IgD-negative memory B cell (primary cell): ENCODE results near the gene UTP15. TPM values are rescaled to one million over a fixed set of nuclear protein-coding genes. Genes with fewer than 3 reads are reported as not detected.

ENCODE experiments used
- H3K27ac Mint-ChIP-seq, 3 donors: one replicate each; pipeline ENCODE4 v1.8.0; 2020 to 2022; ENCODE audit warnings: mild to moderate bottlenecking in 3 of 3, mixed read lengths in 3 of 3, moderate library complexity in 1 of 3
- H3K27me3 Mint-ChIP-seq: one replicate; pipeline ENCODE4 v1.8.0; 2021; ENCODE audit warnings: mixed read lengths
- H3K36me3 Mint-ChIP-seq: one replicate; pipeline ENCODE4 v1.8.0; 2020; ENCODE audit warnings: mild to moderate bottlenecking, mixed read lengths
- H3K4me1 Mint-ChIP-seq, 3 donors: one replicate each; pipeline ENCODE4 v1.8.0; 2020 to 2022; ENCODE audit warnings: mixed read lengths in 3 of 3, mild to moderate bottlenecking in 1 of 3
- H3K4me3 Mint-ChIP-seq, 4 donors: one replicate each; pipeline ENCODE4 v1.8.0; 2020 to 2022; ENCODE audit warnings: mild to moderate bottlenecking in 4 of 4, mixed read lengths in 4 of 4, moderate library complexity in 3 of 4
- H3K9me3 Mint-ChIP-seq, 3 donors: one replicate each; pipeline ENCODE4 v1.8.0; 2020 to 2021; ENCODE audit warnings: mixed read lengths in 3 of 3, mild to moderate bottlenecking in 1 of 3
- polyA plus RNA-seq: library from polyadenylated mRNA; unstranded; fragments of 300-500 nt; fragmentation: Illumina TruSeq; gene quantifications from one replicate; pipeline ENCODE4 v1.2.3, GENCODE V29; 2021

Gene UTP15
- polyA plus RNA-seq, 1 donor from 2014 or later: 11.0 TPM

GRCh38 chr5:73544429-73545402 is 20.8 kb upstream of the UTP15 start:
- no peak overlapping the region for H3K27ac Mint-ChIP-seq

GRCh38 chr5:73545403-73545779 is 20.2 kb upstream of the UTP15 start:
- H3K9me3 Mint-ChIP-seq: no peaks in the 10 kb centered on the region
- H3K27me3 Mint-ChIP-seq: no peaks in the 10 kb centered on the region
- H3K4me1 Mint-ChIP-seq: no peaks in the 10 kb centered on the region
- H3K36me3 Mint-ChIP-seq: no peaks in the 10 kb centered on the region
- H3K27ac Mint-ChIP-seq: no peak overlapping the region
- H3K4me3 Mint-ChIP-seq: no peak overlapping the region

More at GRCh38 chr5:73544429-73545402, 20.8 kb upstream of the UTP15 start:
- Mint-ChIP-seq H3K27me3 (no peaks in the 10 kb centered on the region), H3K4me3 (no peak overlapping the region), H3K4me1 (no peaks in the 10 kb centered on the region), H3K36me3 (no peaks in the 10 kb centered on the region), H3K9me3 (no peaks in the 10 kb centered on the region)

GRCh38 chr5:73550016-73550415 is 15.5 kb upstream of the UTP15 start:
- Mint-ChIP-seq H3K36me3 (no peaks in the 10 kb centered on the region), H3K9me3 (no peaks in the 10 kb centered on the region), H3K4me1 (no peaks in the 10 kb centered on the region), H3K27me3 (no peaks in the 10 kb centered on the region), H3K4me3 (no peak overlapping the region), H3K27ac (no peak overlapping the region)

GRCh38 chr5:73552642-73553041 is 12.9 kb upstream of the UTP15 start:
- H3K4me3 Mint-ChIP-seq: no peak overlapping the region

GRCh38 chr5:73558950-73559349 is 6.6 kb upstream of the UTP15 start:
- H3K4me3 Mint-ChIP-seq: no peak overlapping the region
- H3K36me3 Mint-ChIP-seq: peaks cover 7% of the 10 kb centered on the region
- no peaks in the 10 kb centered on the region for H3K9me3 Mint-ChIP-seq
- no peaks in the 10 kb centered on the region for H3K27me3 Mint-ChIP-seq
- H3K4me1 Mint-ChIP-seq: peaks cover 7 to 12% (median 12%) of the 10 kb centered on the region in 3 donors
- H3K27ac Mint-ChIP-seq: no peak overlapping the region

More at GRCh38 chr5:73552642-73553041, 12.9 kb upstream of the UTP15 start:
- H3K9me3 Mint-ChIP-seq: no peaks in the 10 kb centered on the region
- no peak overlapping the region for H3K27ac Mint-ChIP-seq
- H3K27me3 Mint-ChIP-seq: no peaks in the 10 kb centered on the region
- H3K36me3 Mint-ChIP-seq: no peaks in the 10 kb centered on the region
- H3K4me1 Mint-ChIP-seq: no peaks in the 10 kb centered on the region

- no peaks in the 10 kb centered on the region for H3K27me3 Mint-ChIP-seq
- peaks cover 21 to 37% (median 30%) of the 10 kb centered on the region in 3 donors for H3K4me1 Mint-ChIP-seq
- H3K9me3 Mint-ChIP-seq: no peaks in the 10 kb centered on the region
- peak overlapping the region; percentile 92 to 99 (median 98) for H3K4me3 Mint-ChIP-seq
- peak overlapping the region; percentile 99 to 100 (median 99) for H3K27ac Mint-ChIP-seq
- H3K36me3 Mint-ChIP-seq: peaks cover 11% of the 10 kb centered on the region
Measured at GRCh38 chr5:73564018-73564417, 1.5 kb upstream of the UTP15 start.

- no peaks in the 10 kb centered on the region for H3K9me3 Mint-ChIP-seq
- peaks cover 21 to 37% (median 30%) of the 10 kb centered on the region in 3 donors for H3K4me1 Mint-ChIP-seq
- H3K36me3 Mint-ChIP-seq: peaks cover 11% of the 10 kb centered on the region
- peak overlapping the region; percentile 99 to 100 (median 99) for H3K27ac Mint-ChIP-seq
- peak overlapping the region; percentile 92 to 99 (median 98) for H3K4me3 Mint-ChIP-seq
- no peaks in the 10 kb centered on the region for H3K27me3 Mint-ChIP-seq
Measured at GRCh38 chr5:73564675-73565074, 868 bp upstream of the UTP15 start.

GRCh38 chr5:73565969-73566547 is 515 bp downstream of the UTP15 start:
- H3K27me3 Mint-ChIP-seq: no peaks in the 10 kb centered on the region
- peak overlapping the region; percentile 92 to 99 (median 98) for H3K4me3 Mint-ChIP-seq
- peaks cover 21 to 34% (median 28%) of the 10 kb centered on the region in 3 donors for H3K4me1 Mint-ChIP-seq
- peaks cover 11% of the 10 kb centered on the region for H3K36me3 Mint-ChIP-seq
- H3K27ac Mint-ChIP-seq: peak overlapping the region; percentile 99 to 100 (median 99)
- H3K9me3 Mint-ChIP-seq: no peaks in the 10 kb centered on the region

- Mint-ChIP-seq H3K27me3 (no peaks in the 10 kb centered on the region), H3K27ac (no peak overlapping the region), H3K4me1 (no peaks in the 10 kb centered on the region), H3K9me3 (no peaks in the 10 kb centered on the region), H3K36me3 (peaks cover 13% of the 10 kb centered on the region), H3K4me3 (no peak overlapping the region)
Measured at GRCh38 chr5:73582285-73583145, 17.0 kb downstream of the UTP15 start.

GRCh38 chr5:73587923-73588322 is 22.4 kb downstream of the UTP15 start:
- no peaks in the 10 kb centered on the region for H3K9me3 Mint-ChIP-seq
- no peak overlapping the region for H3K27ac Mint-ChIP-seq
- no peaks in the 10 kb centered on the region for H3K27me3 Mint-ChIP-seq
- no peak overlapping the region for H3K4me3 Mint-ChIP-seq
- no peaks in the 10 kb centered on the region for H3K4me1 Mint-ChIP-seq
- no peaks in the 10 kb centered on the region for H3K36me3 Mint-ChIP-seq

- Mint-ChIP-seq H3K36me3 (no peaks in the 10 kb centered on the region), H3K4me3 (no peak overlapping the region), H3K27me3 (no peaks in the 10 kb centered on the region), H3K27ac (no peak overlapping the region), H3K4me1 (no peaks in the 10 kb centered on the region), H3K9me3 (no peaks in the 10 kb centered on the region)
Measured at GRCh38 chr5:73591102-73591695, 25.7 kb downstream of the UTP15 start.

- H3K4me3 Mint-ChIP-seq: no peak overlapping the region
- H3K36me3 Mint-ChIP-seq: no peaks in the 10 kb centered on the region
- H3K9me3 Mint-ChIP-seq: no peaks in the 10 kb centered on the region
Measured at GRCh38 chr5:73591698-73592501, 26.4 kb downstream of the UTP15 start.

GRCh38 chr5:73592551-73592950 is 27.0 kb downstream of the UTP15 start:
- Mint-ChIP-seq H3K4me1 (no peaks in the 10 kb centered on the region), H3K4me3 (no peak overlapping the region), H3K27me3 (no peaks in the 10 kb centered on the region), H3K9me3 (no peaks in the 10 kb centered on the region), H3K36me3 (no peaks in the 10 kb centered on the region), H3K27ac (no peak overlapping the region)

More at GRCh38 chr5:73591698-73592501, 26.4 kb downstream of the UTP15 start:
- Mint-ChIP-seq H3K27me3 (no peaks in the 10 kb centered on the region), H3K27ac (no peak overlapping the region), H3K4me1 (no peaks in the 10 kb centered on the region)
